Activated CD4-positive, alpha-beta T cell treated with anti-CD3 and anti-CD28 coated beads, Interleukin-2, amount 50 U/mL, for 48 hours (primary cell): ENCODE data around the gene RECQL5.
A peak's percentile ranks its signal among the peaks of the same experiment; 100 is the strongest.
"Not testable (repeated sequence)": the region's sequence is repeated elsewhere in the genome, so short reads cannot be mapped to it uniquely, and the experiment has no call there.

ENCODE experiments used
- DNase-seq, 2 experiments: peaks; one replicate each; pipeline ENCODE4 v3.0.0-alpha.2; 2020

RECQL5 gene

GRCh38 chr17:75589919-75590303 is 77.0 kb downstream of the RECQL5 start:
- no peak for DNase-seq

GRCh38 chr17:75589012-75589918 is 77.7 kb downstream of the RECQL5 start:
- DNase-seq = peak; percentile 99

GRCh38 chr17:75588596-75589011 is 78.3 kb downstream of the RECQL5 start:
- DNase-seq = peak in 1 of 2 experiments; percentile 11

- DNase-seq = peak; percentile 44 to 49
Observed at GRCh38 chr17:75587675-75588595, 79.0 kb downstream of the RECQL5 start, which contains the start of gene MYO15B. Gene MYO15B (plus strand): TSS chr17:75587800. CDS start chr17:75588058, 258 bp downstream.

- no peak for DNase-seq
Observed at GRCh38 chr17:75584849-75585175, 82.1 kb downstream of the RECQL5 start.

GRCh38 chr17:75583197-75583596 is 83.8 kb downstream of the RECQL5 start:
- not testable (repeated sequence) for DNase-seq

- peak; percentile 50 to 58 for DNase-seq
Observed at GRCh38 chr17:75581121-75581725, 85.7 kb downstream of the RECQL5 start.
